Measurements from ENCODE around the gene ACCS.
A peak's percentile ranks its signal among the peaks of the same experiment; 100 is the strongest.

The ACCS gene, protein sequence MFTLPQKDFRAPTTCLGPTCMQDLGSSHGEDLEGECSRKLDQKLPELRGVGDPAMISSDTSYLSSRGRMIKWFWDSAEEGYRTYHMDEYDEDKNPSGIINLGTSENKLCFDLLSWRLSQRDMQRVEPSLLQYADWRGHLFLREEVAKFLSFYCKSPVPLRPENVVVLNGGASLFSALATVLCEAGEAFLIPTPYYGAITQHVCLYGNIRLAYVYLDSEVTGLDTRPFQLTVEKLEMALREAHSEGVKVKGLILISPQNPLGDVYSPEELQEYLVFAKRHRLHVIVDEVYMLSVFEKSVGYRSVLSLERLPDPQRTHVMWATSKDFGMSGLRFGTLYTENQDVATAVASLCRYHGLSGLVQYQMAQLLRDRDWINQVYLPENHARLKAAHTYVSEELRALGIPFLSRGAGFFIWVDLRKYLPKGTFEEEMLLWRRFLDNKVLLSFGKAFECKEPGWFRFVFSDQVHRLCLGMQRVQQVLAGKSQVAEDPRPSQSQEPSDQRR

DNA sequence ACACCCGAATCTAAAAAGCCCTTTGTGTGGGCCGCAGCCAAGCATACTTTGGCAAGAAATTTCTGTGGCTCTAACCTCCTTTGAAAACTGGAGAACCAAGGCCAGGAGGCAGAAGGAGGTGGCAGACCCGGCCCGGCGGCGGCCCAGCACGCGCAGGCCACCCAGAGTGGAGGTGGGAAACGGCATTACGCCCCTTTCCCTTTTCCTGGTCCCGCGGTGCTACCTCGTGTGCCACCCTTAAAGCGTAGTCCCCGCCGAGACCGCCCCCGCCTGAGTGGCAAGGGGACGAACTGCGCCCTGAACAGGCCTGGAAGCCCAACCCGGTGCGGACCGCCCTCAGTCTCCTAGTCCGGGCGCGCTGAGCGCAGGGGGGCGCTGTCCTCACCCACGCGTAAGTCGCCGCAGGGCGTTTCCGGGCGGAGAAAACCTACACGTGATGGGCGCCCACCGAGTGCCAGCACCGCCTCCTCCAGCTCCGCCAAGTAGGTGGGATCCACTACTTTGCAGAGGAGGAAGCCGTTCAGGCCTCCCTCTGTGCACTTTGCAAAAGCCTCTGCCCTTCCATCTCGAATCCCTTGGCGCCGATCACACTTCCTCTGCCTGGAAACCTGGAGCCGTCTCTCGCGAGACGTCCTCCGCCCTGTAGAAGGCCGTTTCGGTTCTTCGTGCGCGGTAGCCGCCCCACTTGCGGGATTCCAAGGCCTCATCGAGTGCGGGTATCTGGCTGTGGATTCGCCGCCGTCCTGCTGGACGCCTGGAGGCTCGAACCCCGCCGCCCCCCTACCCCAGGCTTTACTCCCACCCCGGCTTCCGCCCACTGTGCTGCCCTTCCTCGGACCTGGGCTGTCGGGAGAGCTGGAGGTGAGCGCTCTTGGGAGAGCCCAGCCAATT is at the start of gene ACCS:
Gene ACCS (plus strand): TSS at position 430 of the 891 bp plus-strand sequence. CDS start 1,358 bp downstream, outside the sequence.
- peak within 1 kb of the TSS; percentile 63 for H3K4me3 ChIP-seq (ENCODE audit: low read depth, low read length)
- peak; percentile 80 for DNase-seq (ENCODE audit: low read depth)

DNA sequence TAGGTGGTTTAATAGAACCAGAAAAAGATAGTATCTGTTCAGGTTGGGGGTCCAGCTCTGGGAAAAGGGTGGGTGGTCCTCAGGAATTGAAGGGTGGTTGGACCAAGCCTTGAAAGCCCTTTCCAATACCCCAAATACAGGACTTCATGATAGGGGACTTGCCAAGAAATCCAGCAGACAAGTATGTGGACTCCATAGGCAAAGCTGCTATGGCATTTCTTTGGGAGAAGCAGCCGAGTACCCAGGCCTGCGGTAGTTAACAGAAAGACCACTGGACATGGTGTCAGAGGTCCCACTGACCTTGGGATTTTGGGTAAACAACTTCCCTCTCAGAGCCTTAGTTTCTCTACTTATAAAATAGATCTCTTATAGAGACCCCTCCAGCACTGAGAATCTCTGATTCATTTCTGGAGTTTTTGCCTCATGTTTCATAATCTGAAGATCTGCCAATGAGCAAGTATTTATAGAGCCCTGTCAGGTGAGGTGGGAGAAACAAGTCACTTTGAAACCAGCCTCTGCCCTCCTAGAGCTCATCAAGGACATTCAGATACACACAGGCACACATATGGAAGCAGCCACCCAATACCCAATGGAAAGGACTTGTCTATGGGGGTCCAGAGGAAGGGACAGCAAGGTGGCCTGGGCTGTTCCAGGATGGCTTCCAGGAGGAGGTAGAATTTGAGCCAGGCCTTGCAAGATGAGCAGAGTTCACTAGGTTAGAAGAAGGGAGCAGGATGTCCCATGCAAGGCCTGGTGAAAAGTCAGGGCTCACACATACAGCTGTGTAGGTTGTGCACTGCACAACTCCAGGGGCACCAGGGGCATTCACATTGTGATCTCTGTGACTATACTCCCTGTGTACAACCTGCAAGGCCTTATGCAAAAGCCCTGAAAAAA is 49.3 kb upstream of the ACCS start:
- no peak overlapping the region for H3K4me3 ChIP-seq (ENCODE audit: low read depth, low read length)
- no peak for DNase-seq (ENCODE audit: low read depth)

DNA sequence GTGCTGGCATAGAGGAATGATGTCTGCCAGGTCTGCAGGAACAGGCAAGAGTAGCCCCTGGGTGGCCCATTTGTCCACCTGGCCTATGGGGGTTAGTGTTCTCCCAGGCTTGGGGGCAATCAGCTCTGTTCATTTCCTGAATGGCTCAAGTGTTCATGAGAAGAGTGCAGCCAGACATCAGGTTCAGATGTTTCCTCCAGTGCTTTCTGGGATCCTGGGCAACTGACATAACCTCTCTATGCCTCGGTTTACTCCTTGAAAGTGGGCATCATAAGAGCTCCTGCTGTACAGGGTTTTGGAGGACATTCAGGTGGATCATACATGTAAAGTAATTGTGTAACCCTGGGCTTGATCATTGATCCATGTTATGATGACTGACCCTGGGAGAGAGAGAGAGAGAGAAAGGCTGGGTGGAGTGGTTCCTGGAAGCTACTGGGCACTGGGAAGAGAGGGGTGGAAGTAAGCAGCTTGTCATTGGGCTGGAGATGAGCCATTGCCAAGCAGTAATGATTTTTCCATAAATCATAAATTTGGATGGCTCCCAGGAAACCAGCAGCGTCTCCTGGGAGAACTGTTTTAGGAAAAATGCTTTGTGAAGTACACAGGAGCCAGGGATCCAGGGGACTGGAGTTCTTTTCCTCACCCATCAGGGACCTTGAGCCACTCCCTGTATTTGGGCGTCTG is 48.5 kb upstream of the ACCS start:
- no peak overlapping the region for H3K4me3 ChIP-seq (ENCODE audit: low read depth, low read length)
- no peak for DNase-seq (ENCODE audit: low read depth)

- DNase-seq (ENCODE audit: low read depth): no peak
- H3K4me3 ChIP-seq (ENCODE audit: low read depth, low read length): no peak overlapping the region
Measured at GRCh38 chr11:44018127-44018521, 47.9 kb upstream of the ACCS start.

- no peak for DNase-seq (ENCODE audit: low read depth)
- H3K4me3 ChIP-seq (ENCODE audit: low read depth, low read length): no peak overlapping the region
Measured at GRCh38 chr11:44018829-44019228, 47.2 kb upstream of the ACCS start.

DNA sequence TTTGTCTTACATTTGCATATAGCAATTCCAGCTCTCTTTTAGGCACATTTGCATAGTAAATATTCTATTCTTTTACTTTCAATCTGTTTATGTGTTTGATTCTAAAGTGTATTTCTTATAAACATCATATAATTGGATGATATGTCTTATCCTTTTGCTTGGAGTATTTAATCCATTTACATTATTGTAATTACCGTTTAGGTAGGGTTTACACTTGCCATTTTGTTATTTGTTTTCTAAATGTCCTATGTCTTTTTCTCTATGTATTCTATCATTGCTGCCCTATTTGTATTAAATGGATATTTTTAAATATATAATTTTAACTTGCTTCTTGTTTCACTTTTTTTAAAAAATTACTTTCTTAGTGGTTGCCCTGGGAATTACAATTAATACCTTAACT is 41.1 kb upstream of the ACCS start:
- H3K4me3 ChIP-seq (ENCODE audit: low read depth, low read length): no peak overlapping the region
- DNase-seq (ENCODE audit: low read depth): no peak

DNA sequence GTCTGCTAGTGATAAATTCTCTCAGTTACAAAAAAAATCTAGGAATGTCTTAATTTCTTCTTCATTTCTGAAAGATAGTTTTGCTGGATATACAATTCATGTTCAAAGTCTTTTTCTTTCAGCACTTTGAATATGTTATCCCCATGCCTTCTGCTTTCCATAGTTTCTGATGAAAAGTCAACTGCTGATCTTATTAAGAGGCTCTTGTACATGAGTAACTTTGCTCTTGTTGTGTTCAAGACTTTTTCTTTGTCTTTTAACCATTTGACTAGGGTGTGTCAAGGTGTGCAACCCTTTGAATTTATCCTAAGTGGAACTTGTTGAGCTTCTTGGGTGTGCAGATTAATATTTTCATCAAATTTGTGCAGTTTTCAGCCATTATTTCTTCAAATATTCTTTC is 40.3 kb upstream of the ACCS start:
- no peak for DNase-seq (ENCODE audit: low read depth)
- H3K4me3 ChIP-seq (ENCODE audit: low read depth, low read length): no peak overlapping the region

DNA sequence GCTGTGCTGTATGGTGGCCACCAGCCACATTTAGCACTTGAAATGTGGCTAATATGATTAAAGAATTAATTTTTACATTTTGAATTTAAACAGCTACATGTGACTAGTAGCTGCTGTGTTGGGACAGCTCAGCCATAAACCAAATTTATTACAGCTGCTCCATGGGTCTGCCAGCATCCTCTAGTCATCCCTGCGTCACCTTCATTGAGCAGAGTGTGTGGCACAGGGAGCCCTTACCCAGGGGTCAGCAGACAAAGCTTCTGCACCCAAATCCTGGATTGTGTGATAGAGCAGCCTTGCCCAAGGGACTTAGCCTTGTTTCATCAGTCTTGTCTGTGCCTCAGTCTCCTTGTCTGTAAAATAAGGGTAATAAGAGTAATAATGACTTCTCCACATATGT is 37.7 kb upstream of the ACCS start:
- no peak for DNase-seq (ENCODE audit: low read depth)
- H3K4me3 ChIP-seq (ENCODE audit: low read depth, low read length): no peak overlapping the region

- no peak overlapping the region for H3K4me3 ChIP-seq (ENCODE audit: low read depth, low read length)
- no peak for DNase-seq (ENCODE audit: low read depth)
Measured at GRCh38 chr11:44028816-44029506, 37.1 kb upstream of the ACCS start.

DNA sequence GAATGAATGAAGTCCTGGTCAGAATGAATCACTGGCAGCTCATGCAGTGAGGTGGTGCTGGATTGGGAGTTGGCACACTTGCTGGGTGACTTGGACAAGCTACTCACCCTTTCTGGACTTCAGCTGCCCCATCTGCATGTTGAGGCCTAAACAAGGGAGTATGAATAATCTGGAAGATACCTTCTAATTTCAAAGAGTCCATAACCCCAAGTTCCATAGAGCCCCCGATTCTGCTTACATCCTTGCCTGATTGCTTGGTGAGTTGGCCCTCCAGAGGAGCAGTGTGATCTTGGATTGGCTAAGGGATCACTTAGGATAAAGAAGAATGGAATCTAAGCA is 36.6 kb upstream of the ACCS start:
- no peak overlapping the region for H3K4me3 ChIP-seq (ENCODE audit: low read depth, low read length)
- DNase-seq (ENCODE audit: low read depth): no peak

DNA sequence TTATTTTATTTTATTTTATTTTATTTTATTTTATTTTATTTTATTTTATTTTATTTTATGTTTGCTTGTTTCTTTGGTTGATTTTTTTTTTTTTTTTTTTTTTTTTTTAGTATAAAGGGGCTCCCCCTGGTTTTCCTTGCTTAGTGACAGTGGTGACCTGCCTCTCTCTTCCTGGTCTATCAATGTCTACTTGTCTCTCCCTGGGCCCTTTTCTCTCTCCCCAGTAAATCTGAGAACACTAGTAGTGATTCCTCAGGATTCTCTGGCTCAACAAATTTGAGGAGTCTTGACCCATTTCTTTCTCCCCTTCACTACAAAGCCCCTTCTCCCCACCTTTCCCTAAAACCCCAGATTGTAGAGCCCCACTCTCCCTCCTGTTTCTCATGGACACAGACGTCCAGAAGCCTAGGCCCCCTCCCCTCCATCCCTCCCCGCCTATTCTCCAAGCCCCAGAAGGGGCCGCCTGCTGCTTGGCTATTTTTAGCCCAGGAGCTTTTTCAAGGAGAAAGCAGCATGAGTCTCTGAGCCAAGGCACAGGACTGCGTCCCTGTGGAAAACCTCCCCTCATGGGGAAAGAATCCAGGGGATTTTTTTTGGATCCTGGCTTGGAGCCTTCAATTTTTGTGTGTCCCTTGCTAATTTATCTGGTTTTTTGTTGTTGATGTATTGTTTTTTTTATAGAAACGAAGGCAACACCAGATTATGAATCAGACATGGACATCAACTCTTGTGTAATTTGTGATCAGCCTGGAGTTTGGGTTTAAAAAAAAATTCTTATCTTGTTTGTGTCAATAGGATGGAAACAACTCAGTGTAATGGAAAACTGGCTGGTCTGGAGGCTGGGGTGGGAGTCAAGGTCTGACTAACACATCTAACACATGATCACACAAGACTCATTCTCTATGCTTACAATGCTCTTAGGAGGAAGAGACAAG is 35.8 kb upstream of the ACCS start:
- H3K4me3 ChIP-seq (ENCODE audit: low read depth, low read length): no peak overlapping the region
- DNase-seq (ENCODE audit: low read depth): peak; percentile 31

DNA sequence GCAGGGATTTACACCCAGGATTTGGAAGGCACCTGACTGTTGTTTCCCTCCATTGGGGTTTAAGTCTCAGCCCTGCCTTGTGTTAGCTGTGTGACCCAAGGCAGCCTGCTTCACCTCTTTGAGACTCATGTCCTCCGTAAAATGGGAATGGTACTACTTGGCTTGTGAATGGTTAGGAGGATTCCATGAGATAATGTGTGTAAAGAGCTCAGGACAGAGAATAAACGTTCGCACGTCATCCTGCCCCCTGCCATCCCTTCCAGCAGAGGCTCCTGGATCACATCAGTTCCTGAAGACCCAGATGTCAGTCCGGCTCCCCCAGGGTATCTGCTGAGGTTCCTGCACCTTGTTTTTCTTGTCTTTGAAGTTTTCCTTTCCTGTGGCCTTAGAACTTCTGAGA is 35.1 kb upstream of the ACCS start:
- no peak for DNase-seq (ENCODE audit: low read depth)
- H3K4me3 ChIP-seq (ENCODE audit: low read depth, low read length): no peak overlapping the region

DNA sequence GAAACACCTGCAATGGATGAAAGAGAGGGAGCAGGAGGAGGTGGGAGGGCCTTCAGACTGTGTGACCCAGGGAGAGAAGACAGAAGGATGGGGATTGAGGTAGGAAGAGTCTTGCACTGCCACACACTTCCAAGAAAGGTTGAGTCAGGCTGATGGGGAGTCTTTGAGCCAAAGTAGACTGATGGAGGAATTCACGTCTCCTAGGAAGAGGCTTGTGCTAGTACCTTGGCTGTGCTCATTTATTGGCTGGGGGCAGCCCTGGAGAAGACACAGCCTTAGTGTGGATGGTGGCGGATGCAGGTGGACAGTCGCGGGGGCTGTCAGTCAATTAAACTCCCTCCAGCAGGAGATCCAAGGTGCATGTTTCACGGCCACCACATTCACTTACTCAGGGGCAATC is 34.5 kb upstream of the ACCS start:
- H3K4me3 ChIP-seq (ENCODE audit: low read depth, low read length): no peak overlapping the region
- DNase-seq (ENCODE audit: low read depth): no peak

- DNase-seq (ENCODE audit: low read depth): peak; percentile 45
- H3K4me3 ChIP-seq (ENCODE audit: low read depth, low read length): no peak overlapping the region
Measured at GRCh38 chr11:44032299-44033085, 33.6 kb upstream of the ACCS start.

GRCh38 chr11:44033411-44033850 is 32.6 kb upstream of the ACCS start:
- no peak overlapping the region for H3K4me3 ChIP-seq (ENCODE audit: low read depth, low read length)

DNA sequence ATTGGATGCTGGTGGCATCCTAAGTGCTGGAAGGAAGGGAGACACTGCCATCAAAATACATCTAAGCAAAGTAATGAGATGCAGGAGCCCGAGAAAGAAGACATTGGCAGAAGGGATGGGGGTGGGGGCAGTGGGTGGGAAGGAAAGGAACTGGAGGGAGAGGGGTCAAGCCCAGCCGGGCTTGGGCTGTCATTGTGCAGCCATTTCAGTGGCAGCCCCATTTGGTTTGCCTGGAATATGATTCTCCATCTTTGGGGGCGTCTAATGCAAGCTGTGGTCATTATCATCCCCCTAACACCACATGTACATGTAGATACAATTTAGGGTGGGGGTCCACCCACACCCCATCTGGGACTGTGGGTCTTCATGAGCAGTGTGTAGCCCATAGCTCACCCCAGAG is 32.2 kb upstream of the ACCS start:
- DNase-seq (ENCODE audit: low read depth): no peak
- H3K4me3 ChIP-seq (ENCODE audit: low read depth, low read length): no peak overlapping the region

More at GRCh38 chr11:44033411-44033850, 32.6 kb upstream of the ACCS start:
- DNase-seq (ENCODE audit: low read depth): no peak

GRCh38 chr11:44034639-44035038 is 31.4 kb upstream of the ACCS start:
- no peak overlapping the region for H3K4me3 ChIP-seq (ENCODE audit: low read depth, low read length)
- DNase-seq (ENCODE audit: low read depth): no peak
